ENCODE results near the gene CFAP20DC.
"Not testable (repeated sequence)": the region's sequence is repeated elsewhere in the genome, so short reads cannot be mapped to it uniquely, and the experiment has no call there.

CFAP20DC gene

DNA sequence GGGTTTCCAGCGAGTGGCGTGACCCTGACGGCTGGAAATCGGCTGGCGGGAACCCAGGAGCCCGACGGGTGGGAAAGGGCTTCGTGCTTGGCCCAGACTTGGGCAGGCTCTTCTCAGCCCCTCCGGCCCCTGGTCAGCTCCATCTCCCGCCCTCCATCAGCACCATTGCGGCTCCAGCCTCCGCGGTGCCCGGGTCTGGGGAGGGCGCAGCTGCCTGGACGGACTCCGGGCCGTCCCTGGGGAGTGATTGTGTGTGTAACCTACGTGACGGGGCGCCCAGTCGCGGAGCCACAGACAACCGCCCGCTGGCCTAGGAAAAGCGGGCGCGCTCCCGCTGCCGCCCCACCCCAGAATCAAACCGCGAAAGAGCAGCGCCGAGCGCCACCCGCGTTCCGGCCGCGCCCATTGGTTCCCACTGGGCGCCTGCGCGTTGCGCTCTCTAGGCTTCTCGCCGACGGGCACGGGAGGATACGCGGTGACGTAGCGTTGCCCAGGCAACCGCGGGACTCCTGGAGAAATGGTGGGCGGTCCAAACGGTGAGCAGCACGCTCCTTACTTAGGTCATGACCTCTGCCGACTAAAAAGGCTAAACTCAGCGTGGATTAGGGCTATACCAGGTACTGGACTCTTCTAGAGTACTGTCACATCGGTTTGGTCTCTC is at the start of gene CFAP20DC:
CFAP20DC (minus strand) TSS at position 355 of the 661 bp plus-strand sequence. CDS start 394 bp downstream, outside the sequence.
- DNase-seq (ENCODE audit: low read depth) = peak; percentile 88

DNA sequence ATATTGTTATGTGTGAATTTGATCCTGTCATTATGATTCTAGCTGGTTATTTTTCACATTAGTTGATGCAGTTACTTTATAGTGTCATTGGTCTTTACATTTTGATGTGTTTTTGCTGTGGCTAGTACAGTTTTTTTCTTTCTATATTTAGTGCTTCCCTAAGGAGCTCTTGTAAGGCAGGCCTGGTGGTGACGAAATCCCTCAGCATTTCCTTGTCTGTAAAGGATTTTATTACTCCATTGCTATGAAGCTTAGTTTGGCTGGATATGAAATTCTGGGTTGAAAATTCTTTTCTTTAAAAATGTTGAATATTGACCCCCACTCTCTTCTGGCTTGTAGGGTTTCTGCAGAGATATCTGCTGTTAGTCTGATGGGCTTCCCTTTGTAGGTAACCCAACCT is 48.7 kb upstream of the CFAP20DC start:
- peak; percentile 48 for DNase-seq (ENCODE audit: low read depth)

DNA sequence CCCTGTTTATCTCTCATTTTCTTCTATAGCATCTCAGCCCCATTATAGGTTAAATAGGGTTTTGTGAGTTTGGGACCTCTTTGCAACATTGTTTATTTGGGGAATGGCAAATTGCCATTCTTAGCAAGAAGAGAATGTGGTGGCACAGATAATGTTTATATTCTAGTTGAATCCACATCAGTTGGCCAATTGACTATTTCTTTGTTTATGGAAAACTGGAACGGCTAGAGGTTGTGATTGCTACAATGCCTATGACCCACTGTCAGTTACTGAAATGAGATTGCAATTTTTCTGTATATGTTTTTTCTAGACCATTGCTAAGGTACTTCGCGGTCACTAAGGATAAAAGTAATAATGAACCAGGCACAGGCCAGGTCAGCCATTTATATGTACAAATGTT is 44.6 kb upstream of the CFAP20DC start:
- no peak for DNase-seq (ENCODE audit: low read depth)

DNA sequence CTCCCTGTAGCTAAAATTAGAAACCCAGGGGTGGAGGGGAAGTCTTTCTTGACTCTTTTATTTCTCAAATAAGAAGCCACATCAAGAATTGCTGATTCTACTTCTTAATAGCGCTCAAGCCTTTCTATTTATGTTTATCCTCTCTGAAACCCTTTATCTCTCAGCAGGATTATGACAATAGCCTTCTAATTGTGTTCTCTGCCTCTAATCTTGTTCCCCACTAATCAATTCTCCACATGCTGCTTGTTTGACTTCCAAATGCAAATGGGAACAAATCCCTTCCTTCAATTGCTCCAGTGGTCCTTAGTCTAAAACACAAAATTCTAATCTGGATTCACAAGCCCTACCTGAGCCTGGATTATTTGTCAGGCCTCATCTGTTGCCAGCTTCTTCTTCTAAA is 43.7 kb upstream of the CFAP20DC start:
- no peak for DNase-seq (ENCODE audit: low read depth)

DNA sequence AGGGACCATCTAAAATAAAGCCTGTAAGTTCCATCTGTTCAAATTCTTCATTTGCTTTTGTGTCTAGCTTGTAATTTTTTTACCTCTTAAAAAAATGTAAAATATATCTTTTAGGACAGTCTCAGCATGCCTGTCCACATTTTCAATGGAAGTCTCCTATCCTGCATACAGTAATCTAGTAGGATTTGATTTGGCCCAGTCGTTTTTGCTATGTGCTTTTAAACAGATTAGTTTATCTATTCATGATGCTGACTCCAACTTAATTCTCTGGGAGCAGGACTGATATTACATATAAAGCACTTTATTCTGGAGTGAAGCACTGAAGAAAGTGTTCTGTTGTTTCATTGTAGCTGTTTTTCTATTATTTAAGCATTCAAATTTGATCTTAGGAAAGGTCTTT is 38.9 kb upstream of the CFAP20DC start:
- no peak for DNase-seq (ENCODE audit: low read depth)

DNA sequence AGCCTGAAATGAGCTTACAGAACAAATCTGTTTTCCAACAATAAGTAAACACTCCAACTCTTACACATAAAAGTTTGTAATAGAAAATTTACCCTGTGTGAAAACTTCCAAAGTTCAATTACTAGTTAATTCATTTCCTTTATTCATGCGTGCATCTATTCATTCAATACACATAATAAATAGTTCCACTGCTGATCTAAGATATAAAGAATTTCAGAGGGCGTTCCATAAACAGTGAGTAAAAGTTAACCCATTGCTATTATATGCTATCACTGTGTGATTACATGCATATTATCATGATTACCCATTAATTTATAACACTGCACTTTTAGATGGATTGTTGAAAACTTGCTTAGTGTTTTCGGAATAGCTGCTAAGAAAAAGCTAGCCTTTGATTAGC is 36.2 kb upstream of the CFAP20DC start:
- DNase-seq (ENCODE audit: low read depth) = peak; percentile 11

DNA sequence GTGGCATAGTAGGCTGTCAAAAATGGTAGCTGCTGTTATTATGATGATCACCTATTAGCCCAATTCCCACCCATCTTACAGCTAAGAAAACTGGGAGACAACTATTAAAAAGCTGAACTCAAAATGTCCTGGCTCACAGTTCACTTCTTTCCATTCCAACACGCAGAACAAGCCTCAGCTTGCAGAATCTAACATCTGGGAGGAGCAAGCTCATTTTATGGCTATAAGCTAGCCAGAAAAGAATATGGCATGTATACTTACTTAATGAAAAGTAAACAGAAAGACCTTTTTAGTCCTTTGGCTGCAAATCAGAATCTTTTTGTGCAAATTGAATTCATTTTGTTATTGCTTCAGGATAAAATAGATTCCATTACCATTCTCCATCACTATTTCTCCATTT is 34.8 kb upstream of the CFAP20DC start:
- no peak for DNase-seq (ENCODE audit: low read depth)

DNA sequence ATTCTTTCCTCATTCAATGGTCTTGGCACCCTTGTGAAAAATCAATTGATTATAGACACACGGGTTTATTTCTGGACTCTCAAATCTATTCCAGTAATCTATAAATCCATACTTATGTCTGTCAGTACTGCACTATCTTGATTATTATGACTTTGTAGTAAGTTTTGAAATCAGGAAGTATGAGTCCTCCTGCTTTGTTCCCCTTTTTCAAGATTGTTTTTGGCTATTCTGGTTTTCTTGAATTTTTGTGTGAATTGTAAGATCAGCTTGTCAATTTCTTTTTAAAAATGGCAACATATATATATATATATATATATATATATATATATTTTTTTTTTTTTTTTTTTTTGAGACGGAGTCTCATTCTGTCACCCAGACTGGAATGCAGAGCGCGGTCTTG is 32.3 kb upstream of the CFAP20DC start:
- no peak for DNase-seq (ENCODE audit: low read depth)

DNA sequence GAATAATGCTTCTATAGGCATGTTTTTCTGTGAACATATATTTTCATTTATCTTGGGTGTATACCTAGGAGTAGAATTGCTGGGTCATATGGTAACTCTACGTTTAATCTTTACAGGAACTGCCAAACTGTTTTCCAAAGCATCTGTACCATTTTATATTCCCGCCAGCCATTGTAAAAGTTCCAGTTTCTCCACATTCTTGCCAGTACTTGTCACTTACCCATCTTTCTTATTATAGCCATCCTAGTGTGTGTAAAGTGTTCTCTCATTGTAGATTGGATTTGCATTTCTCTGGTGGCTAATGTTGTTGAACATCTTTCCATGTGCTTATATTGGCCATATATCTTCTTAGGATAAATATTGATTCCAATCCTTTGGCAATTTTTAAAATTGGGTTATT is 31.2 kb upstream of the CFAP20DC start:
- DNase-seq (ENCODE audit: low read depth) = no peak

DNA sequence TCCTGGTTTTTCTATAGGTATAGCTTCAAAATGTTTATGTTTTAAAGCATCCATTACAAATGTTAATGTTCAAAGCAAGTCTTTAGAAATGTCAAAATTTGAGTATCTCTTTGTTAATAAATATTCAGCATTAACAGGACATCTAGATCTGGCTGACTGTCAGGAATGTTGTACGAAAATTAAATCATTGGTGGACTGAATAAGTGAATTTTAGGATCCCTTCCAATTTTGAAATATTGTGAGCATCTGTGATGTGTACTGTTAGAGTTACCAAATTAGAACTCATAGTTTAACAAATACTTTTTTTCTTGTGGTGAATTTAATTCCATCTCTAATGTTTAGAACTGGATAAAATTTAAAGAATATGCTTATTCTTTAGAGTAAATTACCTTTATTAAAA is 30.1 kb upstream of the CFAP20DC start:
- DNase-seq (ENCODE audit: low read depth) = no peak

DNA sequence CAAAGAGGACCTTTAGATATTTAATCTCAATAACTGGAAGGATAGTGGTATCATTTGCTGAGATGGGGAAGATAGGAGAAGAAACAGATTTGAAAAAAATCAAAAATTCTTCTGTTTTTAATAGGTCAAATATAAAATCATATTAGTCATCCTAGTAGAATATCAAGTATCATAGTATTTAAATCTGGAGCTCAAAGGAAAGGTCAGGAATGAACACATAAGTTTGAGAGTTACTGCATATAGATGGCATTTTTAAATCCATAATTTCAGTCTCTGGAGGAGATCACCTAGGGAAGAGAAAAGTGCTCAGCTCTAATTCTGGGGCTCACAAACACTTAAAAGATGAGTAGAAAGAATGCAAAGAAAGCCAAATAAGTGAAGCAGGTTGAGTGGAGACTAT is 24.9 kb upstream of the CFAP20DC start:
- DNase-seq (ENCODE audit: low read depth) = no peak

DNA sequence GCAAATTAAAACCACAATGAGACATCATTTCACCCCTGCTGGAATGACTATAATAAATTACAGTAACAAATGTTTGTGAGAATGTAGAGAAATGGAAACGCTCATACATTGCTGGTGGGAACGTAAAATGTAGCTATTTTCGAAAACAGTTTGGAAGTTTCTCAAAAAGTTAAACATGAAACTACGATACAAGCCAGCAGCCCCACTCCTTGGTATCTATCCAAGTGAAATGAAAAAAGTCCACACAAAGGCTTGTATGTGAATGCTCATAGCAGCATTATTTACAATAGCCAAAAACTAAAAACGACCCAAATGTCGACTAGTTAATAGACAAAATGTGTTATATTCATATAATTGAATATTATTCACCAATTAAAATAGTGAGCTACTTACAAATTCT is 22.9 kb upstream of the CFAP20DC start:
- no peak for DNase-seq (ENCODE audit: low read depth)

DNA sequence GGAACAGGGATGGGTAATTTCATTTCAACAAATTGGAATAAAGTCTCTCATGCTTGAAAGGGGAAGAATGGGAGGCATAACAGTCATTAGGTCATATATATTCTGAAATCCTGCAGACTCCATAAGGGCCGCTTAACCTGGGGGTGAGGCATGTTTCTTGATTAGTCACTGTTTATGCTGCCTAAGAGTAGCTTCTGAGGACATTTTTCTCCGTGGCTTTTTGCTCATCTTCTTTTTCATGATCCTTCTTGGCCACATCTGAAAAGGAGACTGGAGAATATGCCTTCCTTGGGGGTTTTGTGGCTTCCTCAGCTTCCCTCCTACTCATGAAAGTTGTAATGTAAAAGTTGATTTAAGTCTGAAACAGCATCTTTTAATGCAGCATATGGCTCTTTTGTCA is 20.0 kb upstream of the CFAP20DC start:
- DNase-seq (ENCODE audit: low read depth) = no peak

DNA sequence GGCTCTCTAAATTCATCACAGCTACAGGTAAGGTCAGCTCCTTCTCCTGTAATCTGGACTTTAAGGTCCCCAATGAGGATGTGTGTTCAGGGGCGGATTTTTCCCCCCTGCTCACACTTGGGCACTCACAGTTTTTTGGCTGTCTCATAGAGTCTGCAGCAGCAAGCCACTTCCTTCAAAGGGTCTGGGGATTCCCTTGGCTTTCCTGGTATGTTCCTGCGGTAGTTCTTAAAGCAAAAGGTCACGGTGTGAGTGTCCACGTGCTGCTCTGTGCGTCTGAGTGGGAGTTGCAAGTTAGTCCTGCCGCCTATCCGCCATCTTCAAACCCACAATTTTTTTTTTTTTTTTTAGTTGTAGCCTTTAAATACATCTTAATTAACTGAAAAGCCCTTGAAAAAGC is 15.4 kb upstream of the CFAP20DC start:
- DNase-seq (ENCODE audit: low read depth) = no peak

DNA sequence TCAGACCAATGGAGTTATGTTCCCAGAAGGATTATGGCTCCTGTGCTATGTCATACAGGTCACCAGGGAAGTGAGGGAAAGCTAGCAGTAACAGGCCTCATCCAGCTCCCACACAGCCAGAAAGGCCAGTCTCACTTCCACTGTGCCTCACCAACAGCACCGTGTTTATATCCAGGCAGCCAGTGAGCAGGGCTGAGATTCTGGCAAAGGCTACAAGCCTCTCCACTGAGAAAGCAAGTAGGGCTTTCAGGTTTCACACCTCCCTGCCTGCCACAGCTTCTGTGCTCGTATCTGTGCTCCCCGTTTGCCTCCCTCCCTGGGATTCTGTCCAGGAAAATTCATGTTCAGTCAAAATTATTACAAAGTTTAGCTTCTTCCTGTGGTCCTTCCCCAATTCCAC is 14.9 kb upstream of the CFAP20DC start:
- no peak for DNase-seq (ENCODE audit: low read depth)

DNA sequence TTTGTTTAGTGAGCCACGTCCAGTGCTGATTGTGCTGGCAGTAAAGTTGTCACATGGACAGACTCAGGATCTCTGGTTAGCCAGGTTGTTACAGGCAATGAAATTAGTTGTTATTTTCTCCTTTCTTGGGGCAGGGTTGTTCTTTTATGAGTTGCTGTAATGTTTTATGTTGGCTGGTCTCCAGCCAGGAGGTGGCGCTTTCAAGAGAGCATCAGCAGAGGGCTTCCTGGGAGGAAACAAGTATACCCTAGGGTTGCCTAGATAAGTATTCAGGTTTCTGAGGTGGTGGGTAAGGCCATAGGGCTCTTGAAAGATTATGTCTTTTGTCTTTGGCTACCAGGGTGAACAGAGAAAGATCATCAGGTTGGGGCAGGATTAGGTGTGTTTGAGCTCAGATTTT is 14.5 kb upstream of the CFAP20DC start:
- no peak for DNase-seq (ENCODE audit: low read depth)

DNA sequence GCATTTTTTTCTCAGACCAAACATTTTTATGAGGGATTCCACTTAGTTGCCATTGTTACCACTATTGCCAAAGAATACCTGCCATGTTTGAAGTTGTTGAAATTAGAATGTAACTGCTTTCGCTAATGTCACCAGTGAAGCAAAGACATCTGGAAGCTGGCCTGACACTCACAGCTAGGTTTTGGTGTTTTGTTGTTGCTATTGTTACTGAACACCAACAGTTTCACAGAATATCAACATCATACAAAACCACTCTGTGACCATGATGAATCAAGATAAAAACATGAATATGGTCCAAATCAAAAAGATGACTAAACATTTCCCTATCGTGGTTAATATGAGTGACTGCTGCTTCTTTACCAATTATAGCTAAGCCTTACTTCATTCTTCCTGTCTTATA is 6.9 kb upstream of the CFAP20DC start:
- DNase-seq (ENCODE audit: low read depth) = peak; percentile 44

DNA sequence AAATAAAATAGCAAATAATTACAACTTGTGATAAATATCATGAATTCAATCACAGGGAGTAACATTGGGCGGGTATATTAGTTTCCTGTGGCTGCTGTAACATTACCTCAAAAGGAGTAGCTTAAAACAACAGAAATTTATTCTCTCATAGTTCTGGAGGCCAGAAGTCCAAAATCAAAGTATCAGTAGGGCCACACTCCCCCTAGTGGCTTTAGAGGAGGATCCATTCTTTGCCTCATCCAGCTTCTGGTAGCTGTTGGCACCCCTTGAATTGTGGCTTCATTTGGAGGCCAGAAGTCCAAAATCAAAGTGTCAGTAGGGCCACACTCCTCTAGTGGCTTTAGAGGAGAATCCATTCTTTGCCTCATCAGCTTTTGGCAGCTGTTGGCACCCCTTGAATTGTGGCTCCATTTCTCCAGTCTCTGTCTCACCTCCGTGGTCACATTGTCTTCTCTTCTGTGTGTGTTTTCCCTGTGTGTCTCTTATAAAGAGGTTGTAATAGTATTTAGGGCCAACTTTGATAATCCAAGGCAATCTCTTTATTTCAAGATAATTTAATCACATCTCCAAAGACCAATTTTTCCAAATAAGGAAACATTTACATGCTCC is 3.1 kb upstream of the CFAP20DC start:
- DNase-seq (ENCODE audit: low read depth) = peak; percentile 63

DNA sequence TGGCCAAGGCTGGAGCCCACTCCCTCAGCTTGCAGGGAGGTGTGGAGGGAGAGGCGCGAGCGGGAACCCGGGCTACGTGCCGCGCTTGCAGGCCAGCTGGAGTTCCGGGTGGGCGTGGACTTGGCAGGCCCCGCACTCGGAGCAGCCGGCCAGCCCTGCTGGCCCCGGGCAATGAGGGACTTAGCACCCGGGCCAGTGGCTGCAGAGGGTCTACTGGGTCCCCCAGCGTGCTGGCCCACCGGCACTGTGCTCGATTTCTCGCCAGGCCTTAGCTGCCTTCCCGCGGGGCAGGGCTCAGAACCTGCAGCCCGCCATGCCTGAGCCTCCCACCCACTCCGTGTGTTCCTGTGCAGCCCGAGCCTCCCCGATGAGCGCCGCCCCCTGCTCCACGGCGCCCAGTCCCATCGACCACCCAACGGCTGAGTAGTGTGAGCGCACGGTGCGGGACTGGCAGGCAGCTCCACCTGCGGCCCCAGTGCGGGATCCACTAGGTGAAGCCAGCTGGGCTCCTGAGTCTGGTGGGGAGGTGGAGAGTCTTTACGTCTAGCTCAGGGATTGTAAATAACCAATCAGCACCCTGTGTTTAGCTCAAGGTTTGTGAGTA is 1.1 kb upstream of the CFAP20DC start:
- DNase-seq (ENCODE audit: low read depth) = not testable (repeated sequence)

DNA sequence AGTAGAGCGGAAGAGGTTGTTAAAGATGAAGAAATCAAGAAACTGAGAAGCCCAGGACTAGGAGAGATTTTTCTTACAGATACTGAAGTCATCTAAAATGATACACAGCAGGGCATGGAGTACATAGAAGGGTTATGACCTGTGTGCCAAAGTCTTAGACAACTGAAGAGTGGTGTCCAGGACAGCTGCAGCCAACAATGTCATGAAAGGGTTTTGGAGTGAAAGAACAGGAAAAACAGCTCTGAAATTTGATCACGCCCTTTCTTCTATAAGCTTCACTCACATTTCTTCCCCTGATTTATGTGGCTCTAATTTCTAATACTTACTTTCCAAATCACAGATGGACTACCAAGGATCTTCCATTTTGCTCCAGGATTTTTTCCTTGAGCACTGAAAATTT is 3.0 kb downstream of the CFAP20DC start:
- no peak for DNase-seq (ENCODE audit: low read depth)

DNA sequence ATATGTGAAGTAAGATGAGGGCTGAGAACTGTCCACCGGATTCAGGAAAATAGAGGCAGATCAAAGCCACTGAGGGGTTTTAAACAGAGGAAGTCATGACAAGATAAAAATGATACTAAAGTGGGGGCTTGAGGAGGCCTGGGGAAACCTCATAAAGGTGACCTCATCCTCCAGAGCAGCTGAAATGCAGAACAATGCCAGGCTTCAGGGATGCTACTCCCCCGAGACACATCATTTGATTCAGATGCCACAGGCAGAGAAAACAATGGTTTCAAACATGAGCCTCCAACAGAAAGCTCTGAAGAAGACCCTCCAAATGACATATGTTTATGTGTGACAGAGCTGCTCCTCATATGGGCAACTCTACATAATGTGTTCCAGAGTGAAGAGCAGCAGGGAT is 6.4 kb downstream of the CFAP20DC start:
- DNase-seq (ENCODE audit: low read depth) = no peak

DNA sequence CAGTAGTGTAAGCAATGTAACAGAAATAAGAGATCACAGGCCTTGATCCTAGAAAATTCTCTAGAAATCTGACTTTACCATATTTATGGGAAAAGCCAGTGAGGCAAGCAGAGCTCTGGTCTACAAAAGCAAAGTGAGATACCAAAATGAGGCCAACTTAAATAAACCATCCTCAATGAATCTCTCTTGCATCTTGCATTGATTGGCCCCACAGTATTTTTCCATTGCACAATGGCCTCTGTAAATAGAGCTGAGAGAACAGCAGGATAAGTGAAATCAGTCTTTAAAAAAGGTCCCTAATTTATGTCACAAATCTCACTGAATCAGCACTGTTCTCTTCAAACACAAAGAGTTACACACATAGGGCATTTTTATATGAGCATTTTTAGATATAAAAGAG is 8.9 kb downstream of the CFAP20DC start:
- peak; percentile 34 for DNase-seq (ENCODE audit: low read depth)

DNA sequence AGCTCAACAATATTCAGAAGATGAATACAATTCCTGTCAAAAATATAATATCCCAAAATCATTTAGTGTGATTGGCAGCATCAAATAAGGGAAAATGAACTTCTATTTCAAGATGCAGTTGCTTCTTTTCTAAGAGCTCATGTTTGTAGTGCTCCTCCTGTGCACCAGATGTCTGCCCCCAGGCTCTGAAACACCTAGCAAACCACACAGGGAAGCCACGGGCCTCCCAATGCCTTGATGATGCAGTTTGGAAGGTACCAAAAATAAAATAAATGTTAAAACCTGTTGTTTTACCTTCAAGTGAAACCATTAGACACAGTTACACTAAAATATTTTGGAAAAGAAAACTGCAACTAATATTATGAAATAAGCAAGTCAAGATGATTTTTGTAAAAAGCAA is 22.2 kb downstream of the CFAP20DC start:
- DNase-seq (ENCODE audit: low read depth) = no peak

DNA sequence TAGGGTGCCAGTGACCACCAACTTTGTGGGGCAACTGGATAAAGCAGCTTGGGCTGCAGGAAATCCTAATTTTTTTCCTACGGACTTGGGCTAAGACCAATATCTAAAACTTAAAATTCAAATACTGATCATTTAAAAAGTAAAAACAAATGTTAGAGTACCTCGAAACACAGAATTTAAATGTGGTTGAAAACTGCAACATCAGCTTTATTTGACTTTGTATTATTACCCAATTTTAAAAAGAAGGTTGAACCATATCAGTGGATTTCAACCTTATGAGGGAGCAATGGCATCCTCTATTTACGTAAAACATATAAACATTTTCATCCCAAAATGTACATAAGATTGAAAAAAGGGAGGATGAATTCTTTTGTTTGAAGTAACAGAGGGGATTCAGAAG is 26.2 kb downstream of the CFAP20DC start:
- no peak for DNase-seq (ENCODE audit: low read depth)

Data from EH (cell line).